Measurements from ENCODE around the gene FILIP1. TPM values are rescaled to one million over a fixed set of nuclear protein-coding genes. Genes with fewer than 3 reads are reported as not detected.

FILIP1 gene, protein sequence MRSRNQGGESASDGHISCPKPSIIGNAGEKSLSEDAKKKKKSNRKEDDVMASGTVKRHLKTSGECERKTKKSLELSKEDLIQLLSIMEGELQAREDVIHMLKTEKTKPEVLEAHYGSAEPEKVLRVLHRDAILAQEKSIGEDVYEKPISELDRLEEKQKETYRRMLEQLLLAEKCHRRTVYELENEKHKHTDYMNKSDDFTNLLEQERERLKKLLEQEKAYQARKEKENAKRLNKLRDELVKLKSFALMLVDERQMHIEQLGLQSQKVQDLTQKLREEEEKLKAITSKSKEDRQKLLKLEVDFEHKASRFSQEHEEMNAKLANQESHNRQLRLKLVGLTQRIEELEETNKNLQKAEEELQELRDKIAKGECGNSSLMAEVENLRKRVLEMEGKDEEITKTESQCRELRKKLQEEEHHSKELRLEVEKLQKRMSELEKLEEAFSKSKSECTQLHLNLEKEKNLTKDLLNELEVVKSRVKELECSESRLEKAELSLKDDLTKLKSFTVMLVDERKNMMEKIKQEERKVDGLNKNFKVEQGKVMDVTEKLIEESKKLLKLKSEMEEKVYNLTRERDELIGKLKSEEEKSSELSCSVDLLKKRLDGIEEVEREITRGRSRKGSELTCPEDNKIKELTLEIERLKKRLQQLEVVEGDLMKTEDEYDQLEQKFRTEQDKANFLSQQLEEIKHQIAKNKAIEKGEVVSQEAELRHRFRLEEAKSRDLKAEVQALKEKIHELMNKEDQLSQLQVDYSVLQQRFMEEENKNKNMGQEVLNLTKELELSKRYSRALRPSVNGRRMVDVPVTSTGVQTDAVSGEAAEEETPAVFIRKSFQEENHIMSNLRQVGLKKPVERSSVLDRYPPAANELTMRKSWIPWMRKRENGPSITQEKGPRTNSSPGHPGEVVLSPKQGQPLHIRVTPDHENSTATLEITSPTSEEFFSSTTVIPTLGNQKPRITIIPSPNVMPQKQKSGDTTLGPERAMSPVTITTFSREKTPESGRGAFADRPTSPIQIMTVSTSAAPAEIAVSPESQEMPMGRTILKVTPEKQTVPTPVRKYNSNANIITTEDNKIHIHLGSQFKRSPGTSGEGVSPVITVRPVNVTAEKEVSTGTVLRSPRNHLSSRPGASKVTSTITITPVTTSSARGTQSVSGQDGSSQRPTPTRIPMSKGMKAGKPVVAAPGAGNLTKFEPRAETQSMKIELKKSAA (N-terminal part only)
- total RNA-seq, result 160 TPM
- long read RNA-seq, full-length matches to known transcripts, result 8 of 157 reads
- long read RNA-seq, partial matches to known transcripts, result 62 of 157 reads
- long read RNA-seq, other reads (novel, unspliced or antisense), result 87 of 157 reads

DNA sequence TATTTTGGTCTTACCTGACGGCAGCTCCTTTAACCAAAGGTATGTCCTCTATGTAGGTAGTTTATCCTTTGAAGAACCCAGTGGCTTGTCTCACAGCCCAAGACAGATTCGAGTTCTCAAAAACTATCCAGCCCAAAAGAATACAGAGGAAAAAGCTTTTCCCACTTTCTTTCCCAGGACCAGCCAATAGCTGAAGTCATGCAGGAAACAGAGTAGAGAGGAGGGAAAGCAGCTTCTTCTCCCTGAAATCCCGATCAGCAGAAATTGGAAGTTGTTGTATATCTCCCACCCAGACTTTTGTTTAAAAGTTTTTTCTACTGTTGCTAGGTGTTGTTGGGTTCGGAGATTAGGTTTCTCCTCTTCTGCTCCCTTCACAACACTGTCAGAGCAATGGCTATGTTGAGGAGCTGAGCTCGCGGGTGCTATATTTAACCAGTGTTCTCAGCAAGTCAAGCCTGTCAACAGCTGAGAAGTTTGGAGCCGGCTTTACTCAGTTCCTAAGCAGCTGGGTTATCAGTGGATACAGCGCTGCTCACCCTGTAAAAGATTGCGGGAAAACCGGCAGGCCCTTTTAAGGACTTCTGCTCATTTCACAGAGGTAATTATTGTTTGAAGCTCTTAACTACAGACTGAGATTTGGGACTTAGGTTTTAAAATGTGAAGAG, at the start of gene FILIP1:
FILIP1 (minus strand) TSS at position 401 of the 665 bp plus-strand sequence. CDS start 78,828 bp downstream, outside the sequence.
- peak; percentile 67 for DNase-seq
- ATAC-seq (ENCODE audit: poor library complexity), result peak; percentile 84
- intact Hi-C loops (cut with DNase I), result loop anchor here (5.0 kb wide), 2 partner anchors 56 to 126 kb away; no protein-coding TSS in a partner anchor

DNA sequence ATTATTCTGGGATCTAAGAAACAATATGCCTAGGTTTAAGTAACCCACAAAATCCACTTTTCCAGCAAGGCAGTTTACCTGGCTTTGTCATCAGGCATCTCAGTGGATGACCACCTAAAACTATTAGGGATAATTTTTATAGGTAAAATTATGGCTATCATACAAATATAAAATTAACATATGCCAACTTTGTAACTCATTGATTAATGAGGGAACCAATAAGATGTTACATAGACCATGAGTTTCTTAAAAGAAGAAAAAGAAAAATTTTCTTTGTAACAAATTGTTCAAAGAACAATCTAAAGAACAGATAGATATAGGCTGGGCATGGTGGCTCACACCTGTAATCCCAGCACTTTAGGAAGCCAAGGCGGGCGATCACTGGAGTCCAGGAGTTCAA, 49.7 kb upstream of the FILIP1 start:
- ATAC-seq (ENCODE audit: poor library complexity), result no peak
- intact Hi-C loops (cut with DNase I), result no loop called here
- no peak for DNase-seq

DNA sequence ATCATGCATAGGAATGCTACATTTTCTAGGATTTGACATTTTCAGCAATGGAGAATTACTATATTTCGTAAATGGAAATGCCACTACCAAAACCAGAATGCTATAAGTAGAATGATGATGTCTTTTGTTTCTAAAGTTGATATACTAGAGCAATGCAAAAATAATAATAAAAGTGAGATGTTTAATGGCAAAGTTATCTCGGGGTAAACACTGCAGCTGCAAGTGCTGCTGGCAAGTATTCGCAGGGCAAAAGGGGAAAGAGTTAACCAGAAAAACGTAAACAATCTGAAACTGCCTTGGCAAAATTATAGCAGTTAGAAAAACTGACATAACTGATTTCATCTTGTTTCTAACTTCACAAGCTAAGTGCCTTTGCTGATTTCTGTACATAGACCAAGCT, 45.5 kb upstream of the FILIP1 start:
- intact Hi-C loops (cut with DNase I), result no loop called here
- DNase-seq (no peak), ATAC-seq (ENCODE audit: poor library complexity) (no peak)

DNA sequence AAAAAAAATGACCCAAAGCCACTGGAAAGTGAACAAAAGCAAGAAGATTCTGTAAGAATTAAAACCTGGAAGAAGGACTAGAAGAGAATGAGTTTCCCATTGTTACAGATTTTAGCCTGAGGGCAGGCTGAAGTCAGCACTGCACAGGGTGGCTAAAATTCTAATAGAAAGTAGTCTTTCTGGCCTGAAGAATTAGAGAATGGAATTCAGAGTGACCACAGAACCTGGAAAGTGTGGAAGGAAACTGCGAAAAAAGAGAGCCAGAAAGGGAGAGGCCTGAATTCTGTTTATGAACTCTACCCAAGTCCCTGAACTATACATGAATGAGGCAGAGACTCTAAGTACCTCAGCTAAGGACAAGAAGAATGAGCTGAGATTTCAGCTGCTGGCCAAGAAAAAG, 38.9 kb upstream of the FILIP1 start:
- intact Hi-C loops (cut with DNase I), result no loop called here
- ATAC-seq (ENCODE audit: poor library complexity), result no peak

DNA sequence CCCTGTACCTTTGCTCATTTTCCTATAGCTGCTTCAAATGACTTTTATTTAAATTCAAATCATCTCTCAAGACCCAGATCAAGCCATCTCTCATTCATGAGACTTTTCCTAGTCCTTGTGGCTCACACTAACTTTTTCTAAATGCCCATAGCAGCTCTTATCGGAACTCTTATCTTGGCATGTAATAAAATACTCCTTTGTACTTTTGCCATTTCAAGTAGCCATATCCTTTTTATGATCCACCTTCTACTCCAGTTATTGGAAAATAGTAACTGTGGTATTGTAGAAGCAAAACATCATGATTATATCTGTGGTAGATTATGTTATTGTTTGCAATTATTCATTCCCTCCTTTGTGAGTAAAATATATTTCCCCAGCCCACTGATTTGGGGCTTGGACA, 37.6 kb upstream of the FILIP1 start:
- intact Hi-C loops (cut with DNase I), result no loop called here
- DNase-seq (no peak), ATAC-seq (ENCODE audit: poor library complexity) (no peak)

More for the DNA sequence above, 38.9 kb upstream of the FILIP1 start:
- no peak for DNase-seq

DNA sequence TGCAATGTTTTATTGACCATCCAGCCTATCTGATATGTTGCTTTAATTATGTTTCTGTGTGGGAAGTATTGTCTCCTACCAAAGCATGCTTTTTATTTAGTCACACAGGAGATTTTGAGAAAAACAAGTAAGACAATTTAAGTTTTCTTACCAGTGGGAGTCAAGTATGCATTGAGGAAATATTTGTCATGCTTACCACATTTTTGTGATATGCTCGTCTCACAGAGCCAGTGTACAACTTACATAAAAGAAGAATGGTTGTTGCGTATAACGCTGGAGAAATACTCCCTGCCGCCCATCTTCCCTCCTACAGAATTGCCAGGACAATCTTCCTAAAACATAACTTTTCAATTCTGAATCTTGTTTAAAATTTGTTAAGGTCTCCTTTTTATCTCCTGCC, 37.1 kb upstream of the FILIP1 start:
- intact Hi-C loops (cut with DNase I), result no loop called here
- DNase-seq (no peak), ATAC-seq (ENCODE audit: poor library complexity) (no peak)

DNA sequence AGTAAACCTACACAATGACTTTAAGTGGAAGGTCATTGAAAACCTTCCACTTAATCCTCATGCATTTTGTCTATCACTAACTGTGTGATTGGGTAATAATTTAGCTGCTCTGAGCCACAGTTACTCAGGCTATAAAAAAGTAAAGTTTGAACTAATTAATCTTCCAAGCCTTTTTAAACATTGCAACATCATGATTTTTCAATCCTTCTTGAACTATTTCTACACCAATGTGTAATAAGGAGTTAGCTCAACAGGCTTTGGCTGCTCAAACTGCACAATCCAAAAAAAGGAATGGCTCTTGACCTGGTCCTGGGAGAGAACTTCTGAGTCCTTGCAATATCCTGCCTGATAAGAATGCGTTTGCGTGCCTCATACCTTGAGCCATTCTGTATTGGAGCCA, 34.8 kb upstream of the FILIP1 start:
- DNase-seq, result no peak
- intact Hi-C loops (cut with DNase I), result loop anchor here (5.0 kb wide), 1 partner anchor 261 kb away; no protein-coding TSS in a partner anchor
- ATAC-seq (ENCODE audit: poor library complexity), result peak; percentile 24

DNA sequence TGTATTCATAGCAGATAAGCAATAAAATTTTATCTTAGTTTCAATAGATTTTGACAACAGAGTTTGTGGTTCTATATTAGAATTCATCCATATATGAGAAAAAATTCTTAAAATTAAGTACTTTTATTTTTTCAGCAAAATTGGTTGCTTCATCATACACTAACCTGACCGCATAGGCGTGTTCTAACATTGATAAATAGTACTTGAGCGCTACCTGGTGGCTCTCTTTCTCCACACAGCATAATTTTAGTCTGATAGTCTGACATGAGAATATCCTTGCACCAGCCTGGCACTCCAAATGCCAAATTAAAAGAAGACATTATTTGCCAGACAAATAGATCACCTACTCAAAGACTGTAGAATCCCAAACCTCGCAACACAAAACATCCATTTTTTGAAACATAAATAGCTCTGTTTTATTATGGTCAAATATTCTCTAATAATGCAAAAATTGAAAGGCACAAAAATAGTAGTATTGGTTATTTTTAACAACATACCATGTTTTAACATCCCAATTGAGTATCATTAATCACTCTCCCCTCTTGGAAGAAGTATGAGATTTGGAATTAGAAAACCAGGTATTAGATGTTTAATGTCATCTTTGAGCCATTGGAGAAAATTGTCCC, 33.0 kb upstream of the FILIP1 start:
- DNase-seq (no peak), ATAC-seq (ENCODE audit: poor library complexity) (peak; percentile 91)
- intact Hi-C loops (cut with DNase I), result loop anchor here (5.0 kb wide), 1 partner anchor 259 kb away; no protein-coding TSS in a partner anchor

DNA sequence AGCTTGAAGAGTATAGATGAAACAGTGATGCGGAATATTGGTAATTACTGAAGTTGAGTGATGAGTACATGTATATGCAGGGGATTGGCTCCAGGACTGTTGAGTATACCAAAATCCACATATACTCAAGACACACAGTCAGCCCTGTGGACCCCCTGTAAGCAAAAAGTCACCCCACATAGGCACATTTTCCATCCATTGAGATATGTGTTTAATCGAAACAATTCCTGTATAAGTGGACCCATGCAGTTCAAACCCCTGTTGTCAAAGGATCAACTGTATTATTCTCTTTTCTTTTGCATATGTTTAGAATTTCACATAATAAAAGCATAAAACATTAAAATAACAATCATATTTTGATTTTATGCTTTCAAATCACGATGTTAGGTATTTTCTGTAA, 32.1 kb upstream of the FILIP1 start:
- DNase-seq (no peak), ATAC-seq (ENCODE audit: poor library complexity) (no peak)
- intact Hi-C loops (cut with DNase I), result loop anchor here (5.0 kb wide), 1 partner anchor 258 kb away; no protein-coding TSS in a partner anchor

DNA sequence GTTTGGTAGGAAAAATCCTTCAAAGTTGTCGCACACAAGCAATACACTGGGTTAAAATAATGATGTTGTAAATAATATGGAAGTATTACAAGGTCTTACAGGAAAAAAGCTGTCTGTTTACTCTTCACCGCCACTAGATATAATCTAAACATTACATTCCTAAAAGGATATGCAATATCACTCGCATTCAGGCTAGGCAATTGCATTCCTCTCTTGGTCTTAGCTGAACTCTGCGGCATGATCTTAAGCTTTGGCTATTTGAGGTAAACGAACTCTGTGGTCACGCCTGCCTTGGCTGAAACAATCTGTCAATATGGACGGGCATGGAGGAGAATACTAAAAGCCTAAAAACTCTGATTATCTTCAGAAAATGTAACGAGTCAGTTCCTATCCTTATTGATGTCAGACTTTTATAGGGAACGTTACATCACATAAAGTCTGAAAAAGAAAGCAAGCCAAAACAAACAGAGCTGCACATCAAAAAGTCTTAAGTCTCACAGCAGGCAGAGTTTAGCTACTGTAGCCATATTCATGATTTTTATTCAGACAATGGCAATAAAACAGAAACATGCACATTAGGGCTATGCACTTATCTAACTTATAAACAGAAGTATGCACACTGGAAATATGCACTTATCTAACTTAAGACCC, 30.8 kb upstream of the FILIP1 start:
- intact Hi-C loops (cut with DNase I), result no loop called here
- ATAC-seq (ENCODE audit: poor library complexity) (peak; percentile 39), DNase-seq (no peak)

DNA sequence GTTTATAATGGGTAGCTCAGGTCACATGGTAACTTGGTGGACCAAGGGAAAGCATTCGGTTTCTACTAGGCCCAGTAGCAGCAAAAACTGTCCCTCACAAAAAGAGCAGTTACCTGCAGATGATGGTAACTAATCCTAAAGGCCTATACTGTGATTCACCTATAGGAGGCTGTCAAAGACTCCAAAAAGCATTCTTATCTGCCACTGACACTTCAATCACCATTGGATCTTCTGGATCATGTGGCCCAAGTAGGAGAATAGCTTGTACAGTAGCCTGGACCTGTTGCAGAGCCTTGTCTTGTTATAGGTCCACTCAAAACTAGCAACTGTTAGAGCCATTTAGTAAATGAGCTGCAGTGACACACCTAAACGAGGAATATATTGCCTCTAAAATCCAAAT, 23.2 kb upstream of the FILIP1 start:
- ATAC-seq (ENCODE audit: poor library complexity) (no peak), DNase-seq (no peak)
- intact Hi-C loops (cut with DNase I), result no loop called here

DNA sequence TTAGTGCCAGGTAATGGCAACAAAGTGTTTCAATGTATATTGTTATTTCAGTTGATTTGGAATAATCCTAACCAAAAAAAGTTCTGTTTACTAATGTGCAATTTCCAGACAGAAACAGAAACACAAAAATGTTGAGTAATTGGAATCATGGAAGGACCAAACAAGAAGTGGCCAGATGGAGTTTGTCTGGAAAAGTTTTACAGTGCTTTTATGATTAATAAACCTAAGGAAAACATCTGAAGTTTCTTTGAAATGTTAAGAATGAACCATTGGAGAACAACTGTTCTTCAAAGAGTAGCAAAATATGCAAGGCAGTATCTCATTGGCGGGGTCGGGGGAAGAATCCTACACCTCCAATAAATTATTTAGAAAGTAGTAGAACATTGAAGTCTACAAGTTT, 19.0 kb upstream of the FILIP1 start:
- ATAC-seq (ENCODE audit: poor library complexity) (no peak), DNase-seq (no peak)
- intact Hi-C loops (cut with DNase I), result loop anchor here (5.0 kb wide), 1 partner anchor 235 kb away; no protein-coding TSS in a partner anchor

DNA sequence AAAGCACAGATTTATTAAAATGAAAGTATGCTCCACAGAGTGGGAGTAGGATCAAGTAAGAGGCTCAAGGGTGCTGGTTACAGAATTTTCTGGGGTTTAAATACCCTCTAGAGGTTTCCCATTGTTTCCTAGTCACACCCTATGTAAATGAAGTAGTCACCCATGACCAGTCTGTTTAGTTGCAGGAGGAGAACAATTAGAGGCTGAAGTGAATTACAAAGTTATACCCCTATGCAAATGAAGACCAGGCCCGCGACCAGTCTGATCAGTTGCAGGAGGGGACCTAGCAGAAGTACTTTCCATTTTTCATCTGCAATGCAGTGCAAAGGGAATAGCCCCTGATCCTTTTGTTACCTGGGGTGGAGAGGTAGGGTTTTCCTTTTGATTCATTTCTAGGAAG, 11.8 kb upstream of the FILIP1 start:
- no peak for DNase-seq
- no peak for ATAC-seq (ENCODE audit: poor library complexity)
- intact Hi-C loops (cut with DNase I), result loop anchor here (5.0 kb wide), 1 partner anchor 208 kb away; no protein-coding TSS in a partner anchor

DNA sequence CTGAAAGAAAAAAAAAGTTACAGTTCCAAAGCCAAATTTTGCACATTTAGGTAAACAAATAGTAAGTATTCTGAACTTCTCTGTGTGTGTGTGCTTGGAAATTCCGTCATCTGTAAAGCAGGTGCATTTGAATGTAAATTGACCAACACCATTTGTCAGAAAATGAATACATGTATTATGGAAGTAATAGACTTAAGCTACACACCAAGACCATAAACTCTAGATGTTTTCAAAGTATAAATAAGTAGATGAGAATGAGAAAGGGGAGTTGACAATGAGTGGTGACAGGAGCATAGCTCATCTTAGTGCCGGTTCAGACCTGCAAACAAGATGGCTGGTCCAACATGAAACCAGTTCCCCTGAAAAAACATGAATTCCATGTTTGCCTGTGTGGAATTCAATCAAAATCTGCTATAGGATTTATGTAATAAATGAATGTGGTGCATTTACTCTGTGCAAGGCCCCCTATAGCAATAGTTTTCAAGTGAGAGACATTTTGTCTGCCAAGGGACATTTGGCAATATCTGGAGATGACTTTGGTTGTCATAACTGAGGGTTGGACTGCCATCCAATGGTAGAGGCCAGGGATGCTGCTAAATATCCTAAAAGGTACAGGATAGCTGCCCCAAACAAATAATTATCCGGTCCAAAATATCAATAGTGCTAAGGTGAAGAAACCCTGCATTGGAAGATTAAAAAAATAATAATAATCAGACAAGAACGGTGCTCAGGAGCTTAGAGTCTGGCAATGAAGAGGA, 11.0 kb upstream of the FILIP1 start:
- no peak for DNase-seq
- ATAC-seq (ENCODE audit: poor library complexity), result peak; percentile 93
- intact Hi-C loops (cut with DNase I), result loop anchor here (5.0 kb wide), 1 partner anchor 207 kb away; no protein-coding TSS in a partner anchor

DNA sequence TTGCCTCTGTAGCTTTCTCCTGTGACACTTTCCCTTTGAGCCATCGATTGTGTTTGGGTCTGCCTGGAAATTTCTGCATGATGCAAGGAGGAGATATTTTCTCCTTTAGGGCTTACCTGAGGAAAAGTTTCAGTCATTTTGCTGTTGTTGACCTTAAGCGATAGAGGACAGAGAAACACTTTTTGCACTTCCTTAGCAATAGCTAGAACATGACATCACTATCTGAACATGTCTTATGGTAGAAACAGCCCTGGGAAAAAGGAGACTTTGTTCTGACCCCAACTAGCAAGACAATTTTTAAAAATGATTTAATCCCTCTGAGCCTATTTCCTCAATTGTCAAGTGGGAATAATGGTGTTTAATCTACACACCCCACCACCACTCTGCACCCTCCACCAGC, 9.7 kb upstream of the FILIP1 start:
- DNase-seq (no peak), ATAC-seq (ENCODE audit: poor library complexity) (peak; percentile 21)
- intact Hi-C loops (cut with DNase I), result no loop called here

DNA sequence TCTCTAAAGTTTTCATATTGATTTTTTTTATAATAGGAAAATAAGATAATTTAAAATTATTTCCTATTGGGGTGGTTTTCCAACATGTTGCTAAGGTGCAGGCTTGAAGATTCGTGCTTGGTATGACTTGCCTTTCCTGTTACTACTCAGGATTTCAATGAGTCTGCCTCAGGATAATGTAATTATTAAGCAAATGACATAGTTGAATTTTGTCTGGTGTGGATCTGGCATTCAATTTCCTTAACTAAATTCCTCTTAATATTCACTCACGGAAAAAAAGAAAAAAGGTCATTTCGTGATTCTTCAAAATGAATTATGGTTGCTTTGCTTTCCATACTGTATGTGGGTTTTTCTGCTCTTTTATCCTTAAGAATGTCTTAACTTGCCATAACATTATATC, 9.3 kb upstream of the FILIP1 start:
- intact Hi-C loops (cut with DNase I), result no loop called here
- DNase-seq (no peak), ATAC-seq (ENCODE audit: poor library complexity) (no peak)
